DND-41 (cell line): Measurements from ENCODE around the gene RAD23B.

Source experiments
- ATAC-seq: fragments of 200-7000 bp; cut with Tn5 transposase; 3 replicates; pipeline ENCODE4 v1.9.1; 2021; ENCODE audit warnings: low read depth; ENCODE audit not compliant: insufficient read depth
- DNase-seq: peaks from one replicate; pipeline ENCODE4 v3.0.0-alpha.2; 2020
- H2AFZ ChIP-seq: 2 replicates; pipeline ENCODE4 v1.6.0; 2012; ENCODE audit warnings: low read depth, low read length
- H3K27ac ChIP-seq: 2 replicates; pipeline ENCODE4 v1.5.1; 2012; ENCODE audit warnings: low read length, inconsistent platforms
- H3K27me3 ChIP-seq: fragments of 200-600 bp; sonication (generic); 2 replicates; pipeline ENCODE4 v1.6.0; 2012; ENCODE audit warnings: low read length, mild to moderate bottlenecking, inconsistent platforms; ENCODE audit not compliant: insufficient read depth, poor library complexity
- H3K36me3 ChIP-seq: 2 replicates; pipeline ENCODE4 v1.5.1; 2012; ENCODE audit warnings: low read length, inconsistent platforms; ENCODE audit not compliant: insufficient read depth
- H3K4me1 ChIP-seq: 2 replicates; pipeline ENCODE4 v1.5.1; 2012; ENCODE audit warnings: mild to moderate bottlenecking, low read length; ENCODE audit not compliant: insufficient read depth
- H3K4me2 ChIP-seq: 2 replicates; pipeline ENCODE4 v1.6.0; 2012; ENCODE audit warnings: mild to moderate bottlenecking, moderate library complexity, low read length, inconsistent platforms; ENCODE audit not compliant: insufficient read depth
- H3K4me3 ChIP-seq, 2 experiments: fragments of 200-600 bp in 1 of 2; shearing (Covaris generic) in 1 of 2; 2 replicates each; pipeline ENCODE4 v1.5.1; 2012 to 2016; ENCODE audit warnings: inconsistent platforms in 2 of 2, low read length in 2 of 2, mild to moderate bottlenecking in 2 of 2, low read depth in 1 of 2, moderate library complexity in 1 of 2
- H3K79me2 ChIP-seq: 2 replicates; pipeline ENCODE4 v1.6.0; 2012; ENCODE audit warnings: low read length, inconsistent platforms; ENCODE audit not compliant: insufficient read depth
- H3K9ac ChIP-seq: 2 replicates; pipeline ENCODE4 v1.6.0; 2012; ENCODE audit warnings: low read depth, mild to moderate bottlenecking, inconsistent platforms, low read length, moderate library complexity
- H3K9me3 ChIP-seq: 2 replicates; pipeline ENCODE4 v1.5.1; 2012; ENCODE audit warnings: low read length, moderate library complexity, mild to moderate bottlenecking, inconsistent platforms; ENCODE audit not compliant: insufficient read depth, severe bottlenecking
- H4K20me1 ChIP-seq: 2 replicates; pipeline ENCODE4 v1.6.0; 2012; ENCODE audit warnings: low read length; ENCODE audit not compliant: insufficient read depth
- CTCF ChIP-seq: IDR thresholded peaks from 2 replicates; pipeline ENCODE4 v1.5.1; 2012; ENCODE audit warnings: borderline replicate concordance, low read length, moderate library complexity, mild to moderate bottlenecking; ENCODE audit not compliant: poor library complexity, severe bottlenecking; ENCODE audit errors: extremely low read depth
- EZH2 ChIP-seq: IDR thresholded peaks from 3 replicates; pipeline ENCODE4 v1.6.1; 2012; ENCODE audit warnings: borderline replicate concordance, low read depth, mild to moderate bottlenecking, moderate library complexity, low read length, inconsistent platforms; ENCODE audit not compliant: severe bottlenecking

Gene RAD23B

GRCh38 chr9:107312376-107313050 is 29.4 kb downstream of the RAD23B start:
- Histone ChIP-seq H3K4me1 (0 out of 2 replicates have a peak, but pooled peaks cover 3% of the 10 kb centered on the region), H2AFZ (no peak overlapping the region), H3K4me3 (no peak overlapping the region), H3K27me3 (no peaks in the 10 kb centered on the region), H3K36me3 (peaks cover 70% of the 10 kb centered on the region), H3K27ac (no peak overlapping the region), H3K79me2 (peaks cover 87% of the 10 kb centered on the region), H3K4me2 (no peak overlapping the region), H4K20me1 (peaks cover 61% of the 10 kb centered on the region), H3K9me3 (no peaks in the 10 kb centered on the region), H3K9ac (no peak overlapping the region)
- no peak for ATAC-seq
- DNase-seq, result no peak
- no peak for TF ChIP-seq EZH2
- TF ChIP-seq CTCF, result no peak

- no peak for TF ChIP-seq CTCF
- no peak for TF ChIP-seq EZH2
- Histone ChIP-seq H3K4me3 (no peak overlapping the region), H3K36me3 (peaks cover 70% of the 10 kb centered on the region), H3K27ac (no peak overlapping the region), H3K4me2 (no peak overlapping the region), H2AFZ (no peak overlapping the region), H3K9ac (no peak overlapping the region), H4K20me1 (peaks cover 59% of the 10 kb centered on the region), H3K9me3 (no peaks in the 10 kb centered on the region), H3K79me2 (peaks cover 87% of the 10 kb centered on the region), H3K27me3 (no peaks in the 10 kb centered on the region), H3K4me1 (0 out of 2 replicates have a peak, but pooled peaks cover 3% of the 10 kb centered on the region)
- ATAC-seq (no peak), DNase-seq (no peak)
These were observed 30.5 kb downstream of the RAD23B start for GRCh38 chr9:107313555-107314096.

DNA sequence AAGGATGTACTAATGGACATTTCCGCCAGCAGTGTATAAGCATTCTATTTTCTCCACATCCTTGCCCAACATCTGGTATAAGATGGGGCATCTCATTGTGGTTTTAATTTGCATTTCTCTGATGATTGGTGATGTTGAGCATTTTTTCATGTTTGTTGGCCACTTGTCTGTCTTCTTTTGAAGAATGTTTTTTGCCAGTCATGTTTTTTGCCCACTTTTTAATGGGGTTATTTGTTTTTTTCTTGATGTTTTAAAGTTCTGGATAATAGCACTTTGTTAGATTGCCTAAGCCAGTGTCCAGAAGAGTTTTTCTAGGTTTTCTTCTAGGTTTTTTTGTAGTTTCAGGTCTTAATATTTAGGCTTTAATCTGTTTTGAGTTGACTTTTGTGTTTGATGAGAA is 31.7 kb downstream of the RAD23B start:
- peaks cover 71% of the 10 kb centered on the region for H3K36me3 ChIP-seq
- TF ChIP-seq EZH2, result no peak
- H3K9ac ChIP-seq, result no peak overlapping the region
- H3K27ac ChIP-seq, result no peak overlapping the region
- H3K4me2 ChIP-seq, result no peak overlapping the region
- no peak overlapping the region for H3K4me3 ChIP-seq
- ATAC-seq (no peak), DNase-seq (no peak)
- H3K79me2 ChIP-seq, result peaks cover 88% of the 10 kb centered on the region
- no peaks in the 10 kb centered on the region for H3K9me3 ChIP-seq
- peaks cover 51% of the 10 kb centered on the region for H4K20me1 ChIP-seq
- H2AFZ ChIP-seq, result no peak overlapping the region
- H3K4me1 ChIP-seq, result no peaks in the 10 kb centered on the region
- no peaks in the 10 kb centered on the region for H3K27me3 ChIP-seq

GRCh38 chr9:107316795-107317661 is 33.9 kb downstream of the RAD23B start:
- TF ChIP-seq CTCF (no peak), EZH2 (no peak)
- no peak overlapping the region for H3K27ac ChIP-seq
- no peaks in the 10 kb centered on the region for H3K27me3 ChIP-seq
- H3K36me3 ChIP-seq, result peaks cover 65% of the 10 kb centered on the region
- no peaks in the 10 kb centered on the region for H3K4me1 ChIP-seq
- no peak overlapping the region for H3K9ac ChIP-seq
- no peaks in the 10 kb centered on the region for H3K9me3 ChIP-seq
- DNase-seq (no peak), ATAC-seq (no peak)
- peaks cover 38% of the 10 kb centered on the region for H4K20me1 ChIP-seq
- no peak overlapping the region for H2AFZ ChIP-seq
- H3K4me2 ChIP-seq, result no peak overlapping the region
- no peak overlapping the region for H3K4me3 ChIP-seq
- H3K79me2 ChIP-seq, result peaks cover 83% of the 10 kb centered on the region
